ENCODE measurements around the gene RORB.

RORB gene

DNA sequence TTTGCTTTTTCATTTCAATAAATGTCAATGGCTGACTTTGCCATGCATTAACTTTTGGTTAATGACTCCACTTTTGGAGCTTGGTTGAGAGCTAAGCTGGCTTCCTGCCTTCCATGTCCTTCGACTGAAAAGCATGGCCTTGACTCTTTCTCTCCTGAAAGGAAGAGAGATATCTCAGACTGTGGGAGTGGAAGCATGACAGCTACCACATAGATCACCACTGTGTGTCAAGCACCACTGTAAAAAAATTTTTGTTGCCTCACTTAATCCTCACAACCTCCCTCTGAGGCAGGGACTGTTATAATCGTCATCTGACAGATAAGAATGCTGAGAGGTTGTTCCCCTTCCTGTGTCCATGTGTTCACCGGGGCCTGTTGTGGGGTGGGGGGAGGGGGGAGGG lies 184.8 kb downstream of the RORB start:
- Mint-ChIP-seq H3K27ac (no peak overlapping the region), H3K27me3 (peaks cover 2% of the 10 kb centered on the region), H3K4me1 (ENCODE audit: low read depth) (no peaks in the 10 kb centered on the region), H3K9me3 (ENCODE audit: low read depth) (no peaks in the 10 kb centered on the region), H3K4me3 (no peak overlapping the region), H3K36me3 (no peaks in the 10 kb centered on the region)

- Mint-ChIP-seq H3K27ac (no peak overlapping the region), H3K27me3 (peaks cover 2% of the 10 kb centered on the region), H3K9me3 (ENCODE audit: low read depth) (no peaks in the 10 kb centered on the region), H3K4me1 (ENCODE audit: low read depth) (no peaks in the 10 kb centered on the region), H3K4me3 (no peak overlapping the region), H3K36me3 (no peaks in the 10 kb centered on the region)
Measured at GRCh38 chr9:74683322-74683721, 186.2 kb downstream of the RORB start.

DNA sequence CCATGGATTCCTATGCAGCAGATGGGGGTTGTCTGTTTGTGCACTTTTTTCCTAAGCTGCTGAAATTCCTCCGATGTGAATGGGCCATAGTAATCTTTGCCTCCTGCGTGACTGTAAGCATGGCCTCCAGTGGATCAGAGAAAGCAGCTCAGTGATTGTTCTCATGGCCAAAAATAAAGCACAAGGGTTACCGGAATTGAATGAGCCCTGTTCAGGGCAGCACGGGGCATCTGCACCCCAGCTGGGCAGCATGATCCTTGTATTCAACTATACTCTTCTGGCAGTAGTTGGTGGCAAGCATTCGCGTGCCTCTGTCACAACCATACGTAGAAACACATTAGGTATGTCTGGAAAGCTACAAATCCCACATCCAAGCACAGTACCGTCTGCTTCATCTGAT lies 193.9 kb downstream of the RORB start:
- no peaks in the 10 kb centered on the region for H3K4me1 Mint-ChIP-seq (ENCODE audit: low read depth)
- H3K27me3 Mint-ChIP-seq: peaks cover 2% of the 10 kb centered on the region
- no peak overlapping the region for H3K4me3 Mint-ChIP-seq
- no peaks in the 10 kb centered on the region for H3K36me3 Mint-ChIP-seq
- H3K9me3 Mint-ChIP-seq (ENCODE audit: low read depth): no peaks in the 10 kb centered on the region
- no peak overlapping the region for H3K27ac Mint-ChIP-seq

DNA sequence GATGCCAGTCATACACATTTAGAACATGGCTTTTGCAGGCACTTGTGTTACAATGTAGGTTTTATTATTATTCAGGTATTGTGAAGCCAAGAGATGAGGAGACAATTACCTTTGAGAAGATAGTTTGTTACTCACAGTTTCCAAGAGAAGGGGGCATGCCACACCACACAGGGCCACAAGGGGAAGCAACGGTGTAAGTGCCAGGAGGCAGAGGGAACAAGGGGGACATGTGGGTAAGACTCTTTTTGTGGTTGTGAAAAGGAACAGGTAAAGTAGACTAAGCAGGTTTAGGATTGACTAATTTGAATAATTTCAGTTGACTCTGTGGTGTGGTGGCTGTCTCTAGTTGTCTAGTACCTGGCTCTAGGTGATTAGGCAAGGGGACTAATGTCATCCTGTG lies 199.4 kb downstream of the RORB start:
- no peak overlapping the region for H3K27ac Mint-ChIP-seq
- H3K4me3 Mint-ChIP-seq: no peak overlapping the region
- H3K9me3 Mint-ChIP-seq (ENCODE audit: low read depth): no peaks in the 10 kb centered on the region
- no peaks in the 10 kb centered on the region for H3K36me3 Mint-ChIP-seq
- H3K27me3 Mint-ChIP-seq: peaks cover 13% of the 10 kb centered on the region
- no peaks in the 10 kb centered on the region for H3K4me1 Mint-ChIP-seq (ENCODE audit: low read depth)

DNA sequence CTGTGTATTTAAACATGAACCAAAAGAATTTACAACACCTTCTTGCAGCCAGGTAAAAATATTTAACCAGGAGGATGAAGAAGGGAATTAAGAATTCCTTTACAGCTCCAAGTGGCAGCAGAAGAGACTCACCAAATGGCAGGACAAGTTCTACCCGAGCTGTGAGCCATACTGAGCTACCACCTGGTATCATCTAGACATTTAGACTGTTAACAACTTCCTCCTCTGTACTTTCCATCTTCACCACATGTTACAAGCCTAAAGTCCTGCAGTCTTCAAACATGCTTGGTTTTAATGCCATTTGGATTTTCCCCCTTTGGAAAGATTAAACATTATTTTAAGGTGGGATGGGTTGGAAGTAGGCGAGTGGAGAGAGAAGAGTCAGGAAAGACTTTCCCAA lies 200.4 kb downstream of the RORB start:
- no peaks in the 10 kb centered on the region for H3K4me1 Mint-ChIP-seq (ENCODE audit: low read depth)
- no peaks in the 10 kb centered on the region for H3K36me3 Mint-ChIP-seq
- H3K9me3 Mint-ChIP-seq (ENCODE audit: low read depth): no peaks in the 10 kb centered on the region
- H3K27ac Mint-ChIP-seq: no peak overlapping the region
- peaks cover 13% of the 10 kb centered on the region for H3K27me3 Mint-ChIP-seq
- H3K4me3 Mint-ChIP-seq: no peak overlapping the region

DNA sequence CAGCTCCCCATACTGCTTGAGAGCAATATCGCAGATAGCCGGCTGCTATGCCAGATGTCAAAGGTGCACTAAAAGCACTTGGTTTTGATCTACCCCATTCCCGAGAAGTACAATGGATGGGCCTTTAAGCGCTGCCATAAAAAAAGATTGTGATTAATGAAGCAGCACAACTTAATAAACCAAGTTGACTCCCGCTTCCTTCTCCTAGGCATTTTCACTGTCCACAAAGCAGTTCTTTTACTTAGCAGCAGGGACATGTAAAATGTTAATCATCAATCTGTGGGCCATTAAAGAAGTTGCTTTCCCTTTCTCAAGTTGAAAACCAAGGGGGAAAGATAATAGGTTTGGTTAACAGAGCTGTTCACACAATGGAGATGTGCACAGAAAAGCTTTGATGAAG lies 214.2 kb downstream of the RORB start:
- H3K27me3 Mint-ChIP-seq: peaks cover 5% of the 10 kb centered on the region
- no peaks in the 10 kb centered on the region for H3K9me3 Mint-ChIP-seq (ENCODE audit: low read depth)
- H3K4me1 Mint-ChIP-seq (ENCODE audit: low read depth): no peaks in the 10 kb centered on the region
- H3K4me3 Mint-ChIP-seq: no peak overlapping the region
- no peaks in the 10 kb centered on the region for H3K36me3 Mint-ChIP-seq
- no peak overlapping the region for H3K27ac Mint-ChIP-seq

- H3K36me3 Mint-ChIP-seq: no peaks in the 10 kb centered on the region
- H3K9me3 Mint-ChIP-seq (ENCODE audit: low read depth): no peaks in the 10 kb centered on the region
- H3K4me1 Mint-ChIP-seq (ENCODE audit: low read depth): no peaks in the 10 kb centered on the region
- peaks cover 2% of the 10 kb centered on the region for H3K27me3 Mint-ChIP-seq
- no peak overlapping the region for H3K4me3 Mint-ChIP-seq
- no peak overlapping the region for H3K27ac Mint-ChIP-seq
Measured at GRCh38 chr9:74718709-74719108, 221.6 kb downstream of the RORB start.

DNA sequence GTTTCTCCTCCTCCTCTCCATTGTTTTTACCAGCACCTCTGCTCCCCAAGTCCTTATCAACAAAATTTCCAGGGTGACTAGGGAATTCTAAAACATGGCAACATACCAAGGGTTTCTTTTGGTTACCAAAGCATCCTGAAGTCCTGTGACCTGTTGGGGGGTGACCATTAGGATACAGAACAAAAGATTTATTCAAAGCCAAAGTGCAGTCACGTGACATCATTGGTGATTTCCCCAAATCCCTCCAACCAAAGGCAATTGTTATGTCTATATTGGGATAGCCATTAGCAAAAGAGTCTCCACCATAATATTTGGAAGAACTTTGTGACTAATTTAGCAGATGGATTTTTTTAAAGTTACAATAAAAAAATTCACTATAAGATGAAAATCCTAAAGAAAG lies 222.2 kb downstream of the RORB start:
- Mint-ChIP-seq H3K27ac (no peak overlapping the region), H3K27me3 (peaks cover 2% of the 10 kb centered on the region), H3K9me3 (ENCODE audit: low read depth) (no peaks in the 10 kb centered on the region), H3K36me3 (no peaks in the 10 kb centered on the region), H3K4me3 (no peak overlapping the region), H3K4me1 (ENCODE audit: low read depth) (no peaks in the 10 kb centered on the region)

DNA sequence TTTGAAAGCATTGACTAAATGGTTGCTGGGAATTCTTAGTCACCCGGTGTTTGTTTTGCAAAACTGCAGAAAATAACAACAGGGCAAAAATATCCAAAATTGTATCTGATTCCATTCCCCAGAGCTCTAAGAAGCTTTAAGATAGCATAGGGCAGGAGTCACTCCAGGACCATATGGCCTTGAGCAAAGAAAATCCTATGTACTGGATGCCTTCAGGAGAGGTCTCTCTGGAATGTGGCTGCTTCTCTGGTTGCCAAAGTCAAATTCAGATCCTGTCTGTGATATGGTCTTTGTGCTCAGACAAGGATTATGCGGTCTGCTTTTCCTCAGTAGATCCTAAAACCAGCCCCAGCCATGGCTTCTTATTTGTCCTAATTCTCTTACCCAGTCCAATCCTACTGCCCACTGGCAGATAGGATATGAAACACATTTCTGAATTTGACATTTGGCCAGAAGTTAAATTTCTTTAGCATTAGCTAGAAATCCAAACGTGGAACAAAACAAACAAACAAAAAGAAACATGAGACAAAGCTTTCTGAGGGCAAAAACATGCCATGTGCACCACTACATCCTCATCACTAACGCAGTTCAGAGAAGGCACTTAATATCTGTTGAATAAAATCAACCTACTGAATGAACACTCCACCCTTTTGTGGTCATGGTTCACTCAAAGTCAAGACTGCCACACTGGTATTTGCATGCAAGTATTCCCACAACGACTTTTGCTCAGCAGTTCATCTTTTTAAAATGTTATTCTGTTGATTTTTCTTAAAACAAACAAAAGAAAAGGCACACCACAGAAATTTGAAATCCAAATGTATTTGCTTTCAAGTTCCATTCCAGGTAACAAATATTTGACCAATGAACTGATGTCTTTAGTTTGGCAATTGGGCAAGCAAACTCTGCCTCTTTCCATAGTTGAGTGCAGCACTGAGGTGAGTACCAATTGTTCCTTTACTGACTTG lies 224.8 kb downstream of the RORB start:
- H3K4me1 Mint-ChIP-seq (ENCODE audit: low read depth): no peaks in the 10 kb centered on the region
- H3K27ac Mint-ChIP-seq: no peak overlapping the region
- H3K4me3 Mint-ChIP-seq: no peak overlapping the region
- H3K9me3 Mint-ChIP-seq (ENCODE audit: low read depth): no peaks in the 10 kb centered on the region
- H3K36me3 Mint-ChIP-seq: no peaks in the 10 kb centered on the region
- peaks cover 4% of the 10 kb centered on the region for H3K27me3 Mint-ChIP-seq

DNA sequence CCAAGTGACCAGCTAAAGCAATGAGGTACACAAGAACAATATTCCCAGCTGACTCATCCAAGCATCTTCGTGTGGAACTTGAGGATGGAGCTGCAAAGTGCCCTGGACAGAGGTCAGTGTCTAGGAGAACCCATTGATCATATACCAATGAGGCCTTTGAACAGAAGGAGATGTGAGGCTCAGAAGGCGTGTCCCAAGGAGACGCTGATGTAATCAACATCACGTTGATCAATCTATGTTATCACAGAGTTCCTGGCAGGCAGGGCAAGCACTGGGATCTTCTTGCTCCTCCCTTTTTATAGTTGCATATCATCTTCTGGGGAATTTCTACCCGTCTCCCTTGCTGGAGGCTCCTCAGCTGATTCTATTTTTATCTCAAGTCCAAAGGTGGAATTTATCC lies 227.2 kb downstream of the RORB start:
- no peaks in the 10 kb centered on the region for H3K4me1 Mint-ChIP-seq (ENCODE audit: low read depth)
- no peak overlapping the region for H3K27ac Mint-ChIP-seq
- H3K36me3 Mint-ChIP-seq: no peaks in the 10 kb centered on the region
- peaks cover 4% of the 10 kb centered on the region for H3K27me3 Mint-ChIP-seq
- no peak overlapping the region for H3K4me3 Mint-ChIP-seq
- no peaks in the 10 kb centered on the region for H3K9me3 Mint-ChIP-seq (ENCODE audit: low read depth)

- no peaks in the 10 kb centered on the region for H3K9me3 Mint-ChIP-seq (ENCODE audit: low read depth)
- no peaks in the 10 kb centered on the region for H3K4me1 Mint-ChIP-seq (ENCODE audit: low read depth)
- no peak overlapping the region for H3K4me3 Mint-ChIP-seq
- no peak overlapping the region for H3K27ac Mint-ChIP-seq
- H3K36me3 Mint-ChIP-seq: no peaks in the 10 kb centered on the region
- peaks cover 4% of the 10 kb centered on the region for H3K27me3 Mint-ChIP-seq
Measured at GRCh38 chr9:74726581-74726980, 229.4 kb downstream of the RORB start.

DNA sequence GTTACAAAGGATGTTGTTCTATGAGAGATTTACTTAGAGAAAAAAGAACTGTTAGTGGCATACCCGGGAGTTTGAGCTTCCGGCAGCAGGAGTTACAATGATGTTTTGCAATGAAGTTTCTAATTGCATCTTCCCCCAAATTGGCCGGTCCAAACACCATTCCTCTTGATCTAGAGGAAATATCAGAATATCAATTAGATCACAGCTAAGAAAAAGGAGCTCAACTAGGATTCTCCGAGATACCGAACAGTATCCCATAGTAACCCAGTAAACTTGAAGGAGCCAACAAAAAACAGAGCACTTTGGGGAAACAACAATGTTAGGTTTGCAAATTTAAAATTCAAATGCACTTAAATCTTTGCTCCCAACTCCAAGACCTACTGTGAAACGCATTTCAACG lies 231.0 kb downstream of the RORB start:
- Mint-ChIP-seq H3K4me3 (no peak overlapping the region), H3K9me3 (ENCODE audit: low read depth) (no peaks in the 10 kb centered on the region), H3K27me3 (peaks cover 4% of the 10 kb centered on the region), H3K27ac (no peak overlapping the region), H3K4me1 (ENCODE audit: low read depth) (no peaks in the 10 kb centered on the region), H3K36me3 (no peaks in the 10 kb centered on the region)

- no peaks in the 10 kb centered on the region for H3K9me3 Mint-ChIP-seq (ENCODE audit: low read depth)
- H3K27ac Mint-ChIP-seq: no peak overlapping the region
- H3K27me3 Mint-ChIP-seq: peaks cover 4% of the 10 kb centered on the region
- H3K36me3 Mint-ChIP-seq: no peaks in the 10 kb centered on the region
- H3K4me3 Mint-ChIP-seq: no peak overlapping the region
- H3K4me1 Mint-ChIP-seq (ENCODE audit: low read depth): no peaks in the 10 kb centered on the region
Measured at GRCh38 chr9:74729136-74729695, 232.1 kb downstream of the RORB start.

DNA sequence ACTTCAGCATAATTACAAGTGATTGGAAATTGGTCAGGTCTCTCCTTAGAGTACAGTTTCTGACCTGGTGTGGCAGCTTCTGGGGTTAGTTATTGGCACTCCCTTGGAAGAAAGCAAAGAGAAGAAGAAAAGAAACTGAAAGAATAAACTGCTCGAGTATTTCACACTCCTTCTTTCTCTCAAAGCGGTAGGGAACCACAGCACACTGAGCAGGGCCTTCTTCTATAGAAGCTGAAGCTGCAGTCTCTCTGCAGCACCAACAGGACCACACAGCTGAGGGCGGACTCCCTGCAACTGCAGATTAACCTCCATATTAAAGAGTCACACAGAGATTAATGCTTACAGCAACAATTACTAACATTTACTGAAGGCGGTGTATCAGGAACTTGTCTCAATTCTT lies 238.6 kb downstream of the RORB start:
- H3K27me3 Mint-ChIP-seq: peaks cover 2% of the 10 kb centered on the region
- H3K4me1 Mint-ChIP-seq (ENCODE audit: low read depth): no peaks in the 10 kb centered on the region
- H3K27ac Mint-ChIP-seq: no peak overlapping the region
- H3K4me3 Mint-ChIP-seq: no peak overlapping the region
- H3K36me3 Mint-ChIP-seq: no peaks in the 10 kb centered on the region
- no peaks in the 10 kb centered on the region for H3K9me3 Mint-ChIP-seq (ENCODE audit: low read depth)

DNA sequence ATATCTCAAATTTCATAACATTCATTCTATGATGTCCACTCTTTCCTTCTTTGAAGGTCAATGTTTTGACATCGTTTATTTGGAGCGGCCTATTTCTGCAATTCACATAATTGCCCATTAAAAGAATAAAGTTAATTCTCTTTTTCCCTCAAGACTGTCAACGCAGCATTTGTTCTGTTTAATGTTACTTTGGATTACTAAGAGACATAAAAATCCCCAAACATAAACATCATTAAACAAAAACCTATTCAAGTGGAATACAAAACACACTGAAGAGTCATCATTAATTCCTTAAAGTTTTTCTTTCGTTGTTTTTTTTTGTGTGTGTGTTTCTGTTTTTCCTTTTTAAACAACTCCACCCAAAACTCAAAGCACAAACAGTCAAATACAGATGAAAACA lies 239.5 kb downstream of the RORB start:
- no peak overlapping the region for H3K27ac Mint-ChIP-seq
- no peaks in the 10 kb centered on the region for H3K4me1 Mint-ChIP-seq (ENCODE audit: low read depth)
- no peaks in the 10 kb centered on the region for H3K9me3 Mint-ChIP-seq (ENCODE audit: low read depth)
- H3K4me3 Mint-ChIP-seq: no peak overlapping the region
- no peaks in the 10 kb centered on the region for H3K36me3 Mint-ChIP-seq
- peaks cover 3% of the 10 kb centered on the region for H3K27me3 Mint-ChIP-seq
